OCI-LY1 (cell line): ENCODE measurements around the gene NUP37.

ENCODE experiments used
- CTCF ChIP-seq: fragments of 200-600 bp; sonication (generic), shearing (Covaris generic); IDR thresholded peaks from 2 replicates; pipeline ENCODE4 v1.5.1; 2017; ENCODE audit warnings: mild to moderate bottlenecking, antibody characterized with exemption, low read length, moderate library complexity, mixed read lengths
- EZH2 ChIP-seq: fragments of 200-600 bp; sonication (generic), shearing (Covaris generic); IDR thresholded peaks from 2 replicates; pipeline ENCODE4 v1.8.0; 2017; ENCODE audit warnings: borderline replicate concordance, mixed run types, mild to moderate bottlenecking, antibody characterized with exemption, low read length, moderate library complexity, mixed read lengths

- TF ChIP-seq CTCF, result no peak
- TF ChIP-seq EZH2, result no peak
Measured at GRCh38 chr12:102118874-102119273, 1.0 kb downstream of the NUP37 start.
